HEK293T (cell line): ENCODE results near the gene KRTAP10-3.

Source experiments
- BHLHE40 ChIP-seq: fragments of 450-650 bp; IDR thresholded peaks from 2 replicates; pipeline ENCODE4 v1.6.1; 2016; ENCODE audit warnings: mild to moderate bottlenecking, moderate library complexity, borderline replicate concordance
- CTBP1 ChIP-seq: fragments of 450-650 bp; IDR thresholded peaks from 2 replicates; pipeline ENCODE4 v1.6.1; 2016; ENCODE audit warnings: borderline replicate concordance
- FOXA1 ChIP-seq: fragments of 450-650 bp; IDR thresholded peaks from 2 replicates; pipeline ENCODE4 v1.6.1; 2016; ENCODE audit warnings: mild to moderate bottlenecking
- FOXM1 ChIP-seq: fragments of 450-650 bp; IDR thresholded peaks from 2 replicates; pipeline ENCODE4 v1.6.1; 2017; ENCODE audit warnings: mild to moderate bottlenecking, borderline replicate concordance
- LEF1 ChIP-seq: fragments of 450-650 bp; IDR thresholded peaks from 2 replicates; pipeline ENCODE4 v1.6.1; 2017; ENCODE audit warnings: mild to moderate bottlenecking, borderline replicate concordance
- SP1 ChIP-seq: fragments of 450-650 bp; IDR thresholded peaks from 2 replicates; pipeline ENCODE4 v1.6.1; 2017
- TARDBP ChIP-seq: fragments of 450-650 bp; IDR thresholded peaks from 2 replicates; pipeline ENCODE4 v1.6.1; 2016
- TF ChIP-seq, protein P1 (sequence below): fragments of 450-650 bp; IDR thresholded peaks from 2 replicates; pipeline ENCODE4 v1.6.1; 2016

DNA sequence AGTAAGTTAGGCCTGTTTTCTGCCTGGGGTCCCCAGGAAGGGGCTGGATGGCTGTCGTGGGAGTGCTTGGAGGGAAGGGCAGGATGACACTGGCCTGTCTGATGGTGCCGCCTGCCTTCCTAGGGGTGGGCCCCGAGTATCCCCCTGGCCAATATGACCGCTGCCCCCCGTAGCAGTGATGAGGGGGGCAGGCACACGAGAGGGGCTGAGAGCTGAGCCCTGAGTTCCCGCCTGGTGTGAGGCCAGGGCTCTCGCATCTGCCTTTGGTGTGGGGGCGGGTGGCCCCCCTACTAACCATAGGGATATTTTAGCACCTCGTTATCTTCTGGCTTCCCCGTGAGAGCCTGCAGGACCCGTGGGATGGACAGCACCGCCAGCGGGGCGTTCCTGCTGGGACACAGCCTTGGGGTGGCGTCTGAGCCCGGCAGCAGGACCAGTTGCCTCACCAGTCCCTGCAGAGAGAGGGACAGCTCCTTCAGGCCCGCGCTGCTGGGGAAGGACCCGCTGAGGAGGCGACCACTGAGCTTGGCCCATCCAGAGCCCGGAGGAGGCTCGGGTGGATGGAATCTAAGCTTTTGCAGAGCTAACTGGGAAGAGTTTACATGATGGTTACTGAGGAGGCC lies 29.0 kb downstream of the KRTAP10-3 start:
- no peak for TF ChIP-seq CTBP1
- no peak for TF ChIP-seq SP1
- TF ChIP-seq TARDBP, result no peak
- no peak for TF ChIP-seq FOXM1
- TF ChIP-seq, protein P1, sequence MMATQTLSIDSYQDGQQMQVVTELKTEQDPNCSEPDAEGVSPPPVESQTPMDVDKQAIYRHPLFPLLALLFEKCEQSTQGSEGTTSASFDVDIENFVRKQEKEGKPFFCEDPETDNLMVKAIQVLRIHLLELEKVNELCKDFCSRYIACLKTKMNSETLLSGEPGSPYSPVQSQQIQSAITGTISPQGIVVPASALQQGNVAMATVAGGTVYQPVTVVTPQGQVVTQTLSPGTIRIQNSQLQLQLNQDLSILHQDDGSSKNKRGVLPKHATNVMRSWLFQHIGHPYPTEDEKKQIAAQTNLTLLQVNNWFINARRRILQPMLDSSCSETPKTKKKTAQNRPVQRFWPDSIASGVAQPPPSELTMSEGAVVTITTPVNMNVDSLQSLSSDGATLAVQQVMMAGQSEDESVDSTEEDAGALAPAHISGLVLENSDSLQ, result no peak
- TF ChIP-seq LEF1, result no peak
- TF ChIP-seq BHLHE40, result no peak
- no peak for TF ChIP-seq FOXA1
